Measurements from ENCODE around the gene RUSC1.
A peak's percentile ranks its signal among the peaks of the same experiment; 100 is the strongest.

Gene RUSC1

GRCh38 chr1:155320661-155321617 is at the start of gene RUSC1:
Gene RUSC1 (plus strand): TSS chr1:155320894. CDS start chr1:155321774, 880 bp downstream.
- Histone ChIP-seq H3K4me1 (ENCODE audit: control insufficient read depth, insufficient read depth, low read length) (peaks cover 11% of the 10 kb centered on the region), H3K4me3 (ENCODE audit: low read length) (peak within 1 kb of the TSS; percentile 67; the same call in 1 of the 2 replicates), H3K27me3 (ENCODE audit: control insufficient read depth, insufficient read depth, low read length) (no peaks in the 10 kb centered on the region), H3K9me3 (ENCODE audit: control insufficient read depth, insufficient read depth, low read length) (no peaks in the 10 kb centered on the region), H3K27ac (ENCODE audit: low read length) (no peak within 1 kb of the TSS), H3K36me3 (ENCODE audit: control insufficient read depth, insufficient read depth, low read length) (peaks cover 9% of the 10 kb centered on the region)
- WGBS (ENCODE audit: insufficient coverage, insufficient read length) = no CpG with 5 or more reads among the region's 51 CpGs
- DNase-seq (ENCODE audit: low read depth, low spot score) = no peak

GRCh38 chr1:155272466-155273342 is 48.0 kb upstream of the RUSC1 start:
- WGBS (ENCODE audit: insufficient coverage, insufficient read length) = no CpG with 5 or more reads among the region's 44 CpGs
- Histone ChIP-seq H3K36me3 (ENCODE audit: control insufficient read depth, insufficient read depth, low read length) (peaks cover 28% of the 10 kb centered on the region), H3K4me3 (ENCODE audit: low read length) (peak overlapping the region; percentile 100), H3K4me1 (ENCODE audit: control insufficient read depth, insufficient read depth, low read length) (peaks cover 3% of the 10 kb centered on the region; the same call in 1 of the 2 replicates), H3K27ac (ENCODE audit: low read length) (no peak overlapping the region), H3K9me3 (ENCODE audit: control insufficient read depth, insufficient read depth, low read length) (no peaks in the 10 kb centered on the region), H3K27me3 (ENCODE audit: control insufficient read depth, insufficient read depth, low read length) (no peaks in the 10 kb centered on the region)
- DNase-seq (ENCODE audit: low read depth, low spot score) = no peak

- no peak within 1 kb of the TSS for H3K27ac ChIP-seq (ENCODE audit: low read length)
- H3K36me3 ChIP-seq (ENCODE audit: control insufficient read depth, insufficient read depth, low read length) = peaks cover 19% of the 10 kb centered on the region
- DNase-seq (ENCODE audit: low read depth, low spot score) = no peak
- WGBS (ENCODE audit: insufficient coverage, insufficient read length) = no CpG with 5 or more reads among the region's 61 CpGs
- H3K27me3 ChIP-seq (ENCODE audit: control insufficient read depth, insufficient read depth, low read length) = no peaks in the 10 kb centered on the region
- H3K4me3 ChIP-seq (ENCODE audit: low read length) = peak within 1 kb of the TSS; percentile 100
- H3K4me1 ChIP-seq (ENCODE audit: control insufficient read depth, insufficient read depth, low read length) = peaks cover 4% of the 10 kb centered on the region; the same call in 1 of the 2 replicates
- H3K9me3 ChIP-seq (ENCODE audit: control insufficient read depth, insufficient read depth, low read length) = no peaks in the 10 kb centered on the region
Observed at GRCh38 chr1:155273343-155274245, 47.1 kb upstream of the RUSC1 start, which contains the start of gene CLK2. Gene CLK2 (minus strand): TSS chr1:155273504. CDS start chr1:155270977, 2,527 bp downstream.

- Histone ChIP-seq H3K4me3 (ENCODE audit: low read length) (peak within 1 kb of the TSS; percentile 70), H3K27me3 (ENCODE audit: control insufficient read depth, insufficient read depth, low read length) (no peaks in the 10 kb centered on the region), H3K36me3 (ENCODE audit: control insufficient read depth, insufficient read depth, low read length) (no peaks in the 10 kb centered on the region), H3K9me3 (ENCODE audit: control insufficient read depth, insufficient read depth, low read length) (no peaks in the 10 kb centered on the region), H3K27ac (ENCODE audit: low read length) (no peak within 1 kb of the TSS), H3K4me1 (ENCODE audit: control insufficient read depth, insufficient read depth, low read length) (peaks cover 8% of the 10 kb centered on the region)
- DNase-seq (ENCODE audit: low read depth, low spot score) = peak; percentile 99
- no CpG with 5 or more reads among the region's 68 CpGs for WGBS (ENCODE audit: insufficient coverage, insufficient read length)
Observed at GRCh38 chr1:155277070-155277901, 43.4 kb upstream of the RUSC1 start, which contains the start of gene HCN3. Gene HCN3 (plus strand): TSS chr1:155277463. CDS start chr1:155277591, 128 bp downstream.

GRCh38 chr1:155277902-155278688 is 42.6 kb upstream of the RUSC1 start:
- Histone ChIP-seq H3K4me1 (ENCODE audit: control insufficient read depth, insufficient read depth, low read length) (peaks cover 8% of the 10 kb centered on the region), H3K36me3 (ENCODE audit: control insufficient read depth, insufficient read depth, low read length) (no peaks in the 10 kb centered on the region), H3K4me3 (ENCODE audit: low read length) (peak overlapping the region; percentile 70; the same call in 1 of the 2 replicates), H3K27me3 (ENCODE audit: control insufficient read depth, insufficient read depth, low read length) (no peaks in the 10 kb centered on the region), H3K27ac (ENCODE audit: low read length) (no peak overlapping the region), H3K9me3 (ENCODE audit: control insufficient read depth, insufficient read depth, low read length) (no peaks in the 10 kb centered on the region)
- WGBS (ENCODE audit: insufficient coverage, insufficient read length) = no CpG with 5 or more reads among the region's 29 CpGs
- DNase-seq (ENCODE audit: low read depth, low spot score) = no peak

GRCh38 chr1:155278689-155279160 is 42.0 kb upstream of the RUSC1 start:
- Histone ChIP-seq H3K27ac (ENCODE audit: low read length) (no peak overlapping the region), H3K27me3 (ENCODE audit: control insufficient read depth, insufficient read depth, low read length) (no peaks in the 10 kb centered on the region), H3K4me1 (ENCODE audit: control insufficient read depth, insufficient read depth, low read length) (peaks cover 6% of the 10 kb centered on the region), H3K9me3 (ENCODE audit: control insufficient read depth, insufficient read depth, low read length) (no peaks in the 10 kb centered on the region), H3K4me3 (ENCODE audit: low read length) (no peak overlapping the region), H3K36me3 (ENCODE audit: control insufficient read depth, insufficient read depth, low read length) (no peaks in the 10 kb centered on the region)
- no CpG with 5 or more reads among the region's 10 CpGs for WGBS (ENCODE audit: insufficient coverage, insufficient read length)
- DNase-seq (ENCODE audit: low read depth, low spot score) = no peak

- Histone ChIP-seq H3K9me3 (ENCODE audit: control insufficient read depth, insufficient read depth, low read length) (no peaks in the 10 kb centered on the region), H3K4me1 (ENCODE audit: control insufficient read depth, insufficient read depth, low read length) (peaks cover 5% of the 10 kb centered on the region), H3K36me3 (ENCODE audit: control insufficient read depth, insufficient read depth, low read length) (no peaks in the 10 kb centered on the region), H3K27ac (ENCODE audit: low read length) (no peak overlapping the region), H3K4me3 (ENCODE audit: low read length) (no peak overlapping the region), H3K27me3 (ENCODE audit: control insufficient read depth, insufficient read depth, low read length) (no peaks in the 10 kb centered on the region)
- DNase-seq (ENCODE audit: low read depth, low spot score) = no peak
- WGBS (ENCODE audit: insufficient coverage, insufficient read length) = no CpG with 5 or more reads among the region's 2 CpGs
Observed at GRCh38 chr1:155279268-155279667, 41.4 kb upstream of the RUSC1 start.

GRCh38 chr1:155282488-155283091 is 38.1 kb upstream of the RUSC1 start:
- H3K9me3 ChIP-seq (ENCODE audit: control insufficient read depth, insufficient read depth, low read length) = no peaks in the 10 kb centered on the region
- no peak for DNase-seq (ENCODE audit: low read depth, low spot score)
- H3K4me3 ChIP-seq (ENCODE audit: low read length) = no peak overlapping the region
- H3K4me1 ChIP-seq (ENCODE audit: control insufficient read depth, insufficient read depth, low read length) = peaks cover 5% of the 10 kb centered on the region
- H3K36me3 ChIP-seq (ENCODE audit: control insufficient read depth, insufficient read depth, low read length) = no peaks in the 10 kb centered on the region
- no CpG with 5 or more reads among the region's 29 CpGs for WGBS (ENCODE audit: insufficient coverage, insufficient read length)
- H3K27ac ChIP-seq (ENCODE audit: low read length) = no peak overlapping the region
- no peaks in the 10 kb centered on the region for H3K27me3 ChIP-seq (ENCODE audit: control insufficient read depth, insufficient read depth, low read length)

Measured in iPS DF 6.9 (cell line).